ENCODE data around the gene PTPRN2. TPM values are rescaled to one million over a fixed set of nuclear protein-coding genes. Genes with fewer than 3 reads are reported as not detected.

The PTPRN2 gene
- total and polyA plus RNA-seq, 2 of the 13 experiments (the other 11 are each of a cell fraction or from before 2014, with no cell fraction given) = 2.5 to 24.2 TPM

DNA sequence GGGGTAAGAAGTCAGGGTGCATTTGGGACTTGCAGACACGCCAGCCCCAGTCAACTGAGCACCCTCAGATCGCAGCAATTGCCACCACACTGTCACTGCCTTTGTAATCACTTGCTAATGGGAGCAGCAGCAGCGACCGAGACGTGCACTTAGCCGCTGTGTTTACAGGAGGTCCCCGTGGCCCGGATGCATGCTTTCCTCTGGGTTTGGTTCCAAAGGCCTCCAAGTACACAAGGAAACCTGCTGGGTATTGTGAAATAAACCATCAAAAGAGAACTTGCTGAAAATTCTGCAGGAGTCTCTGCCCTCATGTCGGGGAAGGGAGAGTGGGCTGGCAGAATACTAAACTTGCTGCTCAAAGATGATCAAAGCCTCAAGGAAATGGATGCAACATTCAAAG, 909.1 kb downstream of the PTPRN2 start:
- intact Hi-C loops (cut with micrococcal nuclease; ENCODE audit: unreplicated experiment) = no loop called here
- BruUV-seq (replicated peaks) = no TSS peak
- Histone ChIP-seq H3K27ac (ENCODE audit: extremely low read length, insufficient read depth, low read length) (no peak overlapping the region), H3K4me1 (ENCODE audit: insufficient read depth, low read length) (peaks cover 35% of the 10 kb centered on the region), H3K4me3 (replicated peaks in 1 of 3; ENCODE audit: insufficient read depth in 1 of 3, low read depth in 2 of 3, low read length in 3 of 3) (no peak overlapping the region), H3K79me2 (ENCODE audit: insufficient read depth, low read length) (no peaks in the 10 kb centered on the region), H2AFZ (ENCODE audit: low read length) (no peak overlapping the region), H3K36me3 (replicated peaks in 1 of 2; ENCODE audit: control insufficient read depth in 1 of 2, insufficient read depth in 2 of 2, low read length in 2 of 2) (no peaks in the 10 kb centered on the region; a peak in 1 of 5 replicates), H3K9me3 (ENCODE audit: low read length) (no peaks in the 10 kb centered on the region), H3K27me3 (ENCODE audit: control insufficient read depth in 1 of 2, insufficient read depth in 2 of 2, low read length in 2 of 2) (peaks cover 0 to 15% of the 10 kb centered on the region in 2 experiments; a peak in 3 of 5 replicates), H3K9ac (ENCODE audit: insufficient read depth, low read depth, low read length) (no peak overlapping the region), H4K20me1 (ENCODE audit: insufficient read depth, low read length) (peaks cover 6% of the 10 kb centered on the region; the same call in 1 of the 2 replicates), H3K4me2 (ENCODE audit: low read depth, low read length) (peak overlapping the region; percentile 52)
- ChIA-PET POLR2A (no interaction called here), CTCF (ENCODE audit: low intra/inter-chr PET ratio, low total read pairs) (no interaction called here)
- FAIRE-seq (peak; percentile 76), DNase-seq (ENCODE audit: low spot score) (peak; percentile 44), ATAC-seq (peak; percentile 98)
- in situ Hi-C loops (cut with HindIII; ENCODE audit: extremely low pct_ligation_motif_present, low pct_unique_long_range_greater_than_20kb) = no loop called here
- WGBS (ENCODE audit: low lambda C conversion rate) = 0% methylated on average over 8 of the region's 9 CpGs
- TF ChIP-seq ZNF501 (CRISPR knock-in tag; IDR thresholded peaks at IDR 0.05) = 0 out of 2 replicates have a peak, but pooled peaks have one; percentile 54
- peak; percentile 58; the same call in 1 of the 2 replicates for TF ChIP-seq ZNF232 (CRISPR knock-in tag; IDR thresholded peaks at IDR 0.05; ENCODE audit: borderline replicate concordance)
- TF ChIP-seq FLYWCH1 (CRISPR knock-in tag; IDR thresholded peaks at IDR 0.05) = peak; percentile 44; the same call in 1 of the 2 replicates
- TF ChIP-seq KDM2A (CRISPR knock-in tag; IDR thresholded peaks at IDR 0.05; ENCODE audit: borderline replicate concordance, low read depth) = peak; percentile 45; the same call in 1 of the 2 replicates
- peak; percentile 68 for TF ChIP-seq TCF7 (IDR thresholded peaks at IDR 0.05; ENCODE audit: low read depth)
- no peak for TF ChIP-seq ZNF451 (CRISPR knock-in tag; IDR thresholded peaks at IDR 0.05)
- TF ChIP-seq MEF2D (CRISPR knock-in tag; IDR thresholded peaks at IDR 0.05) = peak; percentile 43; the same call in 1 of the 2 replicates
- TF ChIP-seq NFIC (IDR thresholded peaks at IDR 0.05; ENCODE audit: low read length) = 0 out of 2 replicates have a peak, but pooled peaks have one; percentile 22
- peak; percentile 77 for TF ChIP-seq SAP130 (CRISPR knock-in tag; IDR thresholded peaks at IDR 0.05; ENCODE audit: low read depth)
- TF ChIP-seq ZNF564 (CRISPR knock-in tag; IDR thresholded peaks at IDR 0.05) = no peak
- peak; percentile 67; the same call in 1 of the 2 replicates for TF ChIP-seq MEIS2 (CRISPR knock-in tag; IDR thresholded peaks at IDR 0.05)
- TF ChIP-seq, protein P1, sequence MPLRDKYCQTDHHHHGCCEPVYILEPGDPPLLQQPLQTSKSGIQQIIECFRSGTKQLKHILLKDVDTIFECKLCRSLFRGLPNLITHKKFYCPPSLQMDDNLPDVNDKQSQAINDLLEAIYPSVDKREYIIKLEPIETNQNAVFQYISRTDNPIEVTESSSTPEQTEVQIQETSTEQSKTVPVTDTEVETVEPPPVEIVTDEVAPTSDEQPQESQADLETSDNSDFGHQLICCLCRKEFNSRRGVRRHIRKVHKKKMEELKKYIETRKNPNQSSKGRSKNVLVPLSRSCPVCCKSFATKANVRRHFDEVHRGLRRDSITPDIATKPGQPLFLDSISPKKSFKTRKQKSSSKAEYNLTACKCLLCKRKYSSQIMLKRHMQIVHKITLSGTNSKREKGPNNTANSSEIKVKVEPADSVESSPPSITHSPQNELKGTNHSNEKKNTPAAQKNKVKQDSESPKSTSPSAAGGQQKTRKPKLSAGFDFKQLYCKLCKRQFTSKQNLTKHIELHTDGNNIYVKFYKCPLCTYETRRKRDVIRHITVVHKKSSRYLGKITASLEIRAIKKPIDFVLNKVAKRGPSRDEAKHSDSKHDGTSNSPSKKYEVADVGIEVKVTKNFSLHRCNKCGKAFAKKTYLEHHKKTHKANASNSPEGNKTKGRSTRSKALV (CRISPR knock-in tag; IDR thresholded peaks at IDR 0.05) = peak; percentile 69; the same call in 1 of the 2 replicates
- TF ChIP-seq ZNF766 (CRISPR knock-in tag; IDR thresholded peaks at IDR 0.05; ENCODE audit: borderline replicate concordance) = peak; percentile 86; the same call in 1 of the 2 replicates
- peak; percentile 29; the same call in 1 of the 2 replicates for TF ChIP-seq ZNF629 (CRISPR knock-in tag; conservative IDR thresholded peaks at IDR 0.05)
- TF ChIP-seq SOX5 (CRISPR knock-in tag; IDR thresholded peaks at IDR 0.05; ENCODE audit: borderline replicate concordance) = peak; percentile 51; the same call in 1 of the 2 replicates
- TF ChIP-seq, protein P2, sequence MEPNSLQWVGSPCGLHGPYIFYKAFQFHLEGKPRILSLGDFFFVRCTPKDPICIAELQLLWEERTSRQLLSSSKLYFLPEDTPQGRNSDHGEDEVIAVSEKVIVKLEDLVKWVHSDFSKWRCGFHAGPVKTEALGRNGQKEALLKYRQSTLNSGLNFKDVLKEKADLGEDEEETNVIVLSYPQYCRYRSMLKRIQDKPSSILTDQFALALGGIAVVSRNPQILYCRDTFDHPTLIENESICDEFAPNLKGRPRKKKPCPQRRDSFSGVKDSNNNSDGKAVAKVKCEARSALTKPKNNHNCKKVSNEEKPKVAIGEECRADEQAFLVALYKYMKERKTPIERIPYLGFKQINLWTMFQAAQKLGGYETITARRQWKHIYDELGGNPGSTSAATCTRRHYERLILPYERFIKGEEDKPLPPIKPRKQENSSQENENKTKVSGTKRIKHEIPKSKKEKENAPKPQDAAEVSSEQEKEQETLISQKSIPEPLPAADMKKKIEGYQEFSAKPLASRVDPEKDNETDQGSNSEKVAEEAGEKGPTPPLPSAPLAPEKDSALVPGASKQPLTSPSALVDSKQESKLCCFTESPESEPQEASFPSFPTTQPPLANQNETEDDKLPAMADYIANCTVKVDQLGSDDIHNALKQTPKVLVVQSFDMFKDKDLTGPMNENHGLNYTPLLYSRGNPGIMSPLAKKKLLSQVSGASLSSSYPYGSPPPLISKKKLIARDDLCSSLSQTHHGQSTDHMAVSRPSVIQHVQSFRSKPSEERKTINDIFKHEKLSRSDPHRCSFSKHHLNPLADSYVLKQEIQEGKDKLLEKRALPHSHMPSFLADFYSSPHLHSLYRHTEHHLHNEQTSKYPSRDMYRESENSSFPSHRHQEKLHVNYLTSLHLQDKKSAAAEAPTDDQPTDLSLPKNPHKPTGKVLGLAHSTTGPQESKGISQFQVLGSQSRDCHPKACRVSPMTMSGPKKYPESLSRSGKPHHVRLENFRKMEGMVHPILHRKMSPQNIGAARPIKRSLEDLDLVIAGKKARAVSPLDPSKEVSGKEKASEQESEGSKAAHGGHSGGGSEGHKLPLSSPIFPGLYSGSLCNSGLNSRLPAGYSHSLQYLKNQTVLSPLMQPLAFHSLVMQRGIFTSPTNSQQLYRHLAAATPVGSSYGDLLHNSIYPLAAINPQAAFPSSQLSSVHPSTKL (CRISPR knock-in tag; IDR thresholded peaks at IDR 0.05) = peak; percentile 71
- TF ChIP-seq, protein P3, sequence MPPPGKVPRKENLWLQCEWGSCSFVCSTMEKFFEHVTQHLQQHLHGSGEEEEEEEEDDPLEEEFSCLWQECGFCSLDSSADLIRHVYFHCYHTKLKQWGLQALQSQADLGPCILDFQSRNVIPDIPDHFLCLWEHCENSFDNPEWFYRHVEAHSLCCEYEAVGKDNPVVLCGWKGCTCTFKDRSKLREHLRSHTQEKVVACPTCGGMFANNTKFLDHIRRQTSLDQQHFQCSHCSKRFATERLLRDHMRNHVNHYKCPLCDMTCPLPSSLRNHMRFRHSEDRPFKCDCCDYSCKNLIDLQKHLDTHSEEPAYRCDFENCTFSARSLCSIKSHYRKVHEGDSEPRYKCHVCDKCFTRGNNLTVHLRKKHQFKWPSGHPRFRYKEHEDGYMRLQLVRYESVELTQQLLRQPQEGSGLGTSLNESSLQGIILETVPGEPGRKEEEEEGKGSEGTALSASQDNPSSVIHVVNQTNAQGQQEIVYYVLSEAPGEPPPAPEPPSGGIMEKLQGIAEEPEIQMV (CRISPR knock-in tag; IDR thresholded peaks at IDR 0.05; ENCODE audit: low read depth) = 0 out of 2 replicates have a peak, but pooled peaks have one; percentile 32
